GM21619 (cell line): Measurements from ENCODE around the gene FHOD3.

Source experiments
- ATAC-seq: cut with Tn5 transposase; IDR thresholded peaks from one replicate; pipeline ENCODE4 v1.9.1; 2021; ENCODE audit not compliant: unreplicated experiment

FHOD3 gene

GRCh38 chr18:36505665-36506064, 208.2 kb downstream of the FHOD3 start:
- no peak for ATAC-seq

GRCh38 chr18:36509646-36510197, 212.2 kb downstream of the FHOD3 start:
- ATAC-seq, result no peak

- ATAC-seq, result no peak
These were observed 214.4 kb downstream of the FHOD3 start for GRCh38 chr18:36511791-36512352.

- ATAC-seq, result no peak
These were observed 216.0 kb downstream of the FHOD3 start for GRCh38 chr18:36513556-36513955.

- no peak for ATAC-seq
These were observed 217.3 kb downstream of the FHOD3 start for GRCh38 chr18:36514778-36515177.

- ATAC-seq, result no peak
These were observed 218.7 kb downstream of the FHOD3 start for GRCh38 chr18:36516258-36516657.

- no peak for ATAC-seq
These were observed 219.2 kb downstream of the FHOD3 start for GRCh38 chr18:36516726-36517125.

- ATAC-seq, result no peak
These were observed 221.3 kb downstream of the FHOD3 start for GRCh38 chr18:36518839-36519238.

- ATAC-seq, result no peak
These were observed 221.8 kb downstream of the FHOD3 start for GRCh38 chr18:36519358-36519757.

- ATAC-seq, result no peak
These were observed 225.0 kb downstream of the FHOD3 start for GRCh38 chr18:36522509-36522908.

GRCh38 chr18:36525913-36526312, 228.4 kb downstream of the FHOD3 start:
- ATAC-seq, result no peak

GRCh38 chr18:36526611-36527010, 229.1 kb downstream of the FHOD3 start:
- no peak for ATAC-seq

GRCh38 chr18:36527051-36527450, 229.5 kb downstream of the FHOD3 start:
- ATAC-seq, result no peak

GRCh38 chr18:36527740-36528455, 230.4 kb downstream of the FHOD3 start:
- no peak for ATAC-seq

GRCh38 chr18:36529747-36530146, 232.2 kb downstream of the FHOD3 start:
- ATAC-seq, result no peak

GRCh38 chr18:36530676-36531405, 233.3 kb downstream of the FHOD3 start:
- no peak for ATAC-seq

GRCh38 chr18:36531636-36532035, 234.1 kb downstream of the FHOD3 start:
- no peak for ATAC-seq

GRCh38 chr18:36532394-36532793, 234.9 kb downstream of the FHOD3 start:
- ATAC-seq, result no peak

GRCh38 chr18:36532815-36533214, 235.3 kb downstream of the FHOD3 start:
- no peak for ATAC-seq

- ATAC-seq, result no peak
These were observed 236.1 kb downstream of the FHOD3 start for GRCh38 chr18:36533446-36534153.

- peak; percentile 71 for ATAC-seq
These were observed 236.7 kb downstream of the FHOD3 start for GRCh38 chr18:36534154-36534688.
